Osteoblast (primary cell): ENCODE data around the gene KHSRP. TPM values are rescaled to one million over a fixed set of nuclear protein-coding genes. Genes with fewer than 3 reads are reported as not detected.

ENCODE experiments used
- DNase-seq: peaks from one replicate; pipeline ENCODE4 v3.0.0; 2011; ENCODE audit warnings: low spot score, mixed read lengths; ENCODE audit not compliant: insufficient read length; ENCODE audit errors: missing footprints
- H2AFZ ChIP-seq: 2 replicates; pipeline ENCODE4 v1.6.0; 2011; ENCODE audit warnings: mild to moderate bottlenecking, low read length
- H3K27ac ChIP-seq: 2 replicates; pipeline ENCODE4 v1.5.1; 2011; ENCODE audit warnings: mild to moderate bottlenecking, low read depth, low read length, moderate library complexity
- H3K27me3 ChIP-seq: 2 replicates; pipeline ENCODE4 v1.6.0; 2012; ENCODE audit warnings: mild to moderate bottlenecking, control low read depth, inconsistent platforms, low read length, moderate library complexity; ENCODE audit not compliant: insufficient read depth
- H3K36me3 ChIP-seq: 2 replicates; pipeline ENCODE4 v1.5.1; 2011; ENCODE audit warnings: mild to moderate bottlenecking, low read length, control low read depth, moderate library complexity; ENCODE audit not compliant: insufficient read depth
- H3K4me1 ChIP-seq: 2 replicates; pipeline ENCODE4 v1.5.1; 2011; ENCODE audit warnings: mild to moderate bottlenecking, low read length, control low read depth, moderate library complexity; ENCODE audit not compliant: insufficient read depth
- H3K4me2 ChIP-seq: 2 replicates; pipeline ENCODE4 v1.6.0; 2011; ENCODE audit warnings: mild to moderate bottlenecking, low read length; ENCODE audit not compliant: insufficient read depth
- H3K4me3 ChIP-seq: fragments of 200-600 bp; sonication (generic); 3 replicates; pipeline ENCODE4 v1.5.1; 2012; ENCODE audit warnings: mild to moderate bottlenecking, low read length, inconsistent platforms; ENCODE audit not compliant: insufficient read depth
- H3K79me2 ChIP-seq: 2 replicates; pipeline ENCODE4 v1.6.0; 2012; ENCODE audit warnings: mild to moderate bottlenecking, low read length, control low read depth, inconsistent platforms; ENCODE audit not compliant: insufficient read depth
- H3K9me3 ChIP-seq: 2 replicates; pipeline ENCODE4 v1.5.1; 2011; ENCODE audit warnings: low read depth, low read length, control low read depth
- H4K20me1 ChIP-seq: 2 replicates; pipeline ENCODE4 v1.6.0; 2012; ENCODE audit warnings: mild to moderate bottlenecking, low read length, control low read depth; ENCODE audit not compliant: insufficient read depth
- CTCF ChIP-seq: IDR thresholded peaks from 2 replicates; pipeline ENCODE4 v1.5.1; 2011; ENCODE audit warnings: mild to moderate bottlenecking, low read depth, low read length, moderate library complexity; ENCODE audit errors: extremely low read depth
- total RNA-seq: library from RNA; depleted of rRNA; stranded (reverse); fragments of >200 nt; gene quantifications from 2 replicates; pipeline ENCODE4 v1.2.3, GENCODE V29; 2012

The KHSRP gene
- total RNA-seq, 1 donor, result 90.5 TPM

- H3K4me3 ChIP-seq, result no peak overlapping the region
- H2AFZ ChIP-seq, result no peak overlapping the region
- H3K27me3 ChIP-seq, result no peaks in the 10 kb centered on the region
- no peak overlapping the region for H3K27ac ChIP-seq
- H3K36me3 ChIP-seq, result peaks cover 2% of the 10 kb centered on the region
- H3K9me3 ChIP-seq, result peaks cover 2% of the 10 kb centered on the region
- no peak for TF ChIP-seq CTCF
- H3K4me2 ChIP-seq, result no peak overlapping the region
- DNase-seq, result peak; percentile 46
- no peaks in the 10 kb centered on the region for H4K20me1 ChIP-seq
- H3K4me1 ChIP-seq, result no peaks in the 10 kb centered on the region
- H3K79me2 ChIP-seq, result no peaks in the 10 kb centered on the region
Observed at GRCh38 chr19:6451583-6452222, 27.1 kb upstream of the KHSRP start.

GRCh38 chr19:6450166-6450565, 25.6 kb upstream of the KHSRP start:
- TF ChIP-seq CTCF, result no peak
- H3K4me1 ChIP-seq, result no peaks in the 10 kb centered on the region
- DNase-seq, result peak; percentile 36
- H3K4me3 ChIP-seq, result no peak overlapping the region
- H3K4me2 ChIP-seq, result no peak overlapping the region
- H3K36me3 ChIP-seq, result peaks cover 2% of the 10 kb centered on the region
- no peak overlapping the region for H2AFZ ChIP-seq
- H3K27ac ChIP-seq, result no peak overlapping the region
- H3K79me2 ChIP-seq, result no peaks in the 10 kb centered on the region
- H3K27me3 ChIP-seq, result no peaks in the 10 kb centered on the region
- peaks cover 2% of the 10 kb centered on the region for H3K9me3 ChIP-seq
- no peaks in the 10 kb centered on the region for H4K20me1 ChIP-seq

- Histone ChIP-seq H3K4me3 (no peak overlapping the region), H3K27me3 (no peaks in the 10 kb centered on the region), H3K79me2 (no peaks in the 10 kb centered on the region), H3K27ac (no peak overlapping the region), H4K20me1 (no peaks in the 10 kb centered on the region), H3K4me2 (no peak overlapping the region), H2AFZ (no peak overlapping the region), H3K36me3 (no peaks in the 10 kb centered on the region), H3K4me1 (no peaks in the 10 kb centered on the region), H3K9me3 (no peaks in the 10 kb centered on the region)
- no peak for TF ChIP-seq CTCF
- DNase-seq, result peak; percentile 51
Observed at GRCh38 chr19:6448045-6448444, 23.4 kb upstream of the KHSRP start.

- Histone ChIP-seq H3K4me1 (no peaks in the 10 kb centered on the region), H3K9me3 (no peaks in the 10 kb centered on the region), H3K4me2 (no peak overlapping the region), H3K36me3 (no peaks in the 10 kb centered on the region), H3K27ac (no peak overlapping the region), H4K20me1 (no peaks in the 10 kb centered on the region), H3K27me3 (no peaks in the 10 kb centered on the region), H3K79me2 (no peaks in the 10 kb centered on the region), H2AFZ (no peak overlapping the region), H3K4me3 (no peak overlapping the region)
- TF ChIP-seq CTCF, result no peak
- peak; percentile 45 for DNase-seq
Observed at GRCh38 chr19:6446452-6446851, 21.8 kb upstream of the KHSRP start.
